Measurements from ENCODE around the gene PARD3B. TPM values are rescaled to one million over a fixed set of nuclear protein-coding genes. Genes with fewer than 3 reads are reported as not detected.

PARD3B gene
- total and polyA plus RNA-seq, 8 donors, result 1.8 to 42.6 (median 15.1) TPM

- TF ChIP-seq, protein P1, sequence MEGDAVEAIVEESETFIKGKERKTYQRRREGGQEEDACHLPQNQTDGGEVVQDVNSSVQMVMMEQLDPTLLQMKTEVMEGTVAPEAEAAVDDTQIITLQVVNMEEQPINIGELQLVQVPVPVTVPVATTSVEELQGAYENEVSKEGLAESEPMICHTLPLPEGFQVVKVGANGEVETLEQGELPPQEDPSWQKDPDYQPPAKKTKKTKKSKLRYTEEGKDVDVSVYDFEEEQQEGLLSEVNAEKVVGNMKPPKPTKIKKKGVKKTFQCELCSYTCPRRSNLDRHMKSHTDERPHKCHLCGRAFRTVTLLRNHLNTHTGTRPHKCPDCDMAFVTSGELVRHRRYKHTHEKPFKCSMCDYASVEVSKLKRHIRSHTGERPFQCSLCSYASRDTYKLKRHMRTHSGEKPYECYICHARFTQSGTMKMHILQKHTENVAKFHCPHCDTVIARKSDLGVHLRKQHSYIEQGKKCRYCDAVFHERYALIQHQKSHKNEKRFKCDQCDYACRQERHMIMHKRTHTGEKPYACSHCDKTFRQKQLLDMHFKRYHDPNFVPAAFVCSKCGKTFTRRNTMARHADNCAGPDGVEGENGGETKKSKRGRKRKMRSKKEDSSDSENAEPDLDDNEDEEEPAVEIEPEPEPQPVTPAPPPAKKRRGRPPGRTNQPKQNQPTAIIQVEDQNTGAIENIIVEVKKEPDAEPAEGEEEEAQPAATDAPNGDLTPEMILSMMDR (IDR thresholded peaks at IDR 0.05), result no peak
- TF ChIP-seq POLR2AphosphoS5 (IDR thresholded peaks at IDR 0.05) (no peak), EP300 (IDR thresholded peaks at IDR 0.05) (no peak), POLR2A (IDR thresholded peaks at IDR 0.05) (no peak)
- H3K27me3 ChIP-seq, result no peaks in the 10 kb centered on the region
- intact Hi-C loops (cut with DNase I; ENCODE audit: low total_unique reads), result no loop called here
- no peak overlapping the region for H3K4me3 ChIP-seq
- no peak for DNase-seq
- no peaks in the 10 kb centered on the region for H3K9me3 ChIP-seq
- WGBS, 5 donors, result 38 to 61% (median 55%) methylated on average over 3 of the region's 3 CpGs
- no peaks in the 10 kb centered on the region for H3K36me3 ChIP-seq
- H3K4me1 ChIP-seq, result peaks cover 0 to 6% (median 2%) of the 10 kb centered on the region in 4 donors
- H3K27ac ChIP-seq, result no peak overlapping the region
Observed at GRCh38 chr2:205628422-205628821, 1083.1 kb downstream of the PARD3B start.

- Histone ChIP-seq H3K36me3 (no peaks in the 10 kb centered on the region), H3K27ac (no peak overlapping the region), H3K4me1 (peaks cover 0 to 6% (median 2%) of the 10 kb centered on the region in 4 donors), H3K9me3 (no peaks in the 10 kb centered on the region), H3K4me3 (no peak overlapping the region), H3K27me3 (no peaks in the 10 kb centered on the region)
- TF ChIP-seq POLR2AphosphoS5 (IDR thresholded peaks at IDR 0.05), result no peak
- TF ChIP-seq EP300 (IDR thresholded peaks at IDR 0.05), result no peak
- TF ChIP-seq, protein P1 (IDR thresholded peaks at IDR 0.05), result no peak
- no peak for TF ChIP-seq POLR2A (IDR thresholded peaks at IDR 0.05)
- DNase-seq, result no peak
- 73 to 84% (median 76%) methylated on average over 10 of the region's 10 CpGs for WGBS, 5 donors
- intact Hi-C loops (cut with DNase I; ENCODE audit: low total_unique reads), result no loop called here
Observed at GRCh38 chr2:205629091-205629776, 1084.0 kb downstream of the PARD3B start.

GRCh38 chr2:205633994-205634393 lies 1088.7 kb downstream of the PARD3B start:
- Histone ChIP-seq H3K36me3 (no peaks in the 10 kb centered on the region), H3K27me3 (no peaks in the 10 kb centered on the region), H3K4me3 (no peak overlapping the region), H3K4me1 (peaks cover 0 to 3% (median 0%) of the 10 kb centered on the region in 4 donors), H3K27ac (no peak overlapping the region), H3K9me3 (no peaks in the 10 kb centered on the region)
- WGBS, 5 donors, result 62 to 100% (median 77%) methylated on average over 1 of the region's 1 CpG
- intact Hi-C loops (cut with DNase I; ENCODE audit: low total_unique reads), result no loop called here
- peak in 1 of 2 donors; percentile 43 for DNase-seq
- TF ChIP-seq POLR2AphosphoS5 (IDR thresholded peaks at IDR 0.05) (no peak), POLR2A (IDR thresholded peaks at IDR 0.05) (no peak), EP300 (IDR thresholded peaks at IDR 0.05) (no peak)
- TF ChIP-seq, protein P1 (IDR thresholded peaks at IDR 0.05), result no peak

DNA sequence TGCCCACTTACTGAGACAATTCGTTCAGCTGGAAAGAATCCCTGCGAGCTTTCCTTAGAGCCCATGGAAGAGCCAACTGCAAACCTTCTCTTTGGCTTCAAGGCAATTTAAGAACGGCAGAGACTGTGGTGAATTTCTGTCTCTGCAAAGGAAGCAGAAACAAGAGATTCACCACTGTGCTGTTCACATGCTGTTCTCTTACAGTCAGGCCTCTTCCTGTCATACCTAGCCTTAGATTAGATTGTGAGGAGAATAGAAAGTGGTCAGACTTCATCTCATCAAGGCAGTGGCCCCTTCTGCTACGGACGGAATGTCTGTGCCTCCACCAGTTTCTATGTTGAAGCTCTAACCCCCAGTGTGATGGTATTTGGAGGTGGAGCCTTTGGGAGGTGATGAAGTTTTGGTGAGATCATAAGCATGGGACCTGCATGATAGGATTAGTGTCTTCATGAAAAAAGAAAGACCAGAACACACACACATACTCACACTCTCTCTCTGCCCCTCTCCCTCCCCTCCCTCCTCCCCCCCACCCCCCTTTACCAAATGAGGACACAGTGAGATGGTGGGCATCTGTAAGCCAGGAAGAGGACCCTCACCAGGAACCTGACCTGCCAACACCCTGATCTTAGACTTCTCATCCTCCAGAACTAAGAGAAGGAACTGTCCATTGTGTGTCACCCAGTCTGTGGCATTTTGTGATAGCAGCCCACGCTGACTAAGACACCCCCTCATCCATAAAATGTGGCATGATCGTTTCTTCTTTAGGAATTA lies 1091.5 kb downstream of the PARD3B start:
- 70 to 77% (median 75%) methylated on average over 7 of the region's 7 CpGs for WGBS, 5 donors
- TF ChIP-seq EP300 (IDR thresholded peaks at IDR 0.05) (no peak), POLR2A (IDR thresholded peaks at IDR 0.05) (no peak), POLR2AphosphoS5 (IDR thresholded peaks at IDR 0.05) (no peak)
- TF ChIP-seq, protein P1 (IDR thresholded peaks at IDR 0.05), result no peak
- Histone ChIP-seq H3K36me3 (no peaks in the 10 kb centered on the region), H3K27me3 (no peaks in the 10 kb centered on the region), H3K9me3 (peaks cover 0 to 9% (median 5%) of the 10 kb centered on the region in 4 donors), H3K4me3 (no peak overlapping the region), H3K4me1 (no peaks in the 10 kb centered on the region), H3K27ac (no peak overlapping the region)
- intact Hi-C loops (cut with DNase I; ENCODE audit: low total_unique reads), result no loop called here
- no peak for DNase-seq

Measured in stomach (tissue), 9 donors.